ENCODE data around the gene TSC2.

DNA sequence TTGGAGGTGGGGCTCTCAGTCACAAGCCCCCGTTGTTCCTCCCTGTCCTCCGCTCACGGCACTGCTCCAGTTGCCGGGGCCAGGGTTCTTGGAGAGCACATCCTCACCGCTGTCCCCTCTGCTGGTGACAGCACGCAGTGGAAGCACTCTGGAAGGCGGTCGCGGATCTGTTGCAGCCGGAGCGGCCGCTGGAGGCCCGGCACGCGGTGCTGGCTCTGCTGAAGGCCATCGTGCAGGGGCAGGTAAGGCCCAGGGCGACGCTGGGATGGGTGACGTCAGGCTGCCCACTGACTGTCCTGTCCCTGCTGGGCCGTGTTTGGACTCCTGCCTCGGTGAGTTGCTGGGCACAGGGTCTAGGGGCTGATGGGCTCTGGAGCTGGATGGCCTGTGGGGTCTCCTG lies 5.4 kb downstream of the TSC2 start:
- TF ChIP-seq, protein P1, sequence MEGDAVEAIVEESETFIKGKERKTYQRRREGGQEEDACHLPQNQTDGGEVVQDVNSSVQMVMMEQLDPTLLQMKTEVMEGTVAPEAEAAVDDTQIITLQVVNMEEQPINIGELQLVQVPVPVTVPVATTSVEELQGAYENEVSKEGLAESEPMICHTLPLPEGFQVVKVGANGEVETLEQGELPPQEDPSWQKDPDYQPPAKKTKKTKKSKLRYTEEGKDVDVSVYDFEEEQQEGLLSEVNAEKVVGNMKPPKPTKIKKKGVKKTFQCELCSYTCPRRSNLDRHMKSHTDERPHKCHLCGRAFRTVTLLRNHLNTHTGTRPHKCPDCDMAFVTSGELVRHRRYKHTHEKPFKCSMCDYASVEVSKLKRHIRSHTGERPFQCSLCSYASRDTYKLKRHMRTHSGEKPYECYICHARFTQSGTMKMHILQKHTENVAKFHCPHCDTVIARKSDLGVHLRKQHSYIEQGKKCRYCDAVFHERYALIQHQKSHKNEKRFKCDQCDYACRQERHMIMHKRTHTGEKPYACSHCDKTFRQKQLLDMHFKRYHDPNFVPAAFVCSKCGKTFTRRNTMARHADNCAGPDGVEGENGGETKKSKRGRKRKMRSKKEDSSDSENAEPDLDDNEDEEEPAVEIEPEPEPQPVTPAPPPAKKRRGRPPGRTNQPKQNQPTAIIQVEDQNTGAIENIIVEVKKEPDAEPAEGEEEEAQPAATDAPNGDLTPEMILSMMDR (IDR thresholded peaks at IDR 0.05) = no peak
- TF ChIP-seq POLR2A (IDR thresholded peaks at IDR 0.05) (no peak), EP300 (IDR thresholded peaks at IDR 0.05) (no peak), POLR2AphosphoS5 (IDR thresholded peaks at IDR 0.05) (no peak)
